Fibroblast of villous mesenchyme (primary cell): Measurements from ENCODE around the gene TMEM63B. TPM values are rescaled to one million over a fixed set of nuclear protein-coding genes. Genes with fewer than 3 reads are reported as not detected.
A peak's percentile ranks its signal among the peaks of the same experiment; 100 is the strongest.

Experiments used
- DNase-seq: peaks from one replicate; pipeline ENCODE4 v3.0.0-alpha.2; 2010; ENCODE audit warnings: low read depth
- H3K4me3 ChIP-seq: 2 replicates; pipeline ENCODE4 v1.5.1; 2011; ENCODE audit warnings: low read depth, mild to moderate bottlenecking, low read length
- CTCF ChIP-seq: IDR thresholded peaks from 2 replicates; pipeline ENCODE4 v1.5.1; 2012; ENCODE audit warnings: low read depth, mild to moderate bottlenecking, low read length; ENCODE audit not compliant: insufficient read depth
- total RNA-seq: library from RNA; depleted of rRNA; stranded (reverse); fragments of >200 nt; gene quantifications from 2 replicates; pipeline ENCODE4 v1.2.3, GENCODE V29; 2012

TMEM63B gene
- total RNA-seq, 1 donor, result 32.4 TPM

GRCh38 chr6:44110966-44111365 is 16.4 kb upstream of the TMEM63B start:
- no peak for DNase-seq
- H3K4me3 ChIP-seq, result no peak overlapping the region
- TF ChIP-seq CTCF, result no peak

DNA sequence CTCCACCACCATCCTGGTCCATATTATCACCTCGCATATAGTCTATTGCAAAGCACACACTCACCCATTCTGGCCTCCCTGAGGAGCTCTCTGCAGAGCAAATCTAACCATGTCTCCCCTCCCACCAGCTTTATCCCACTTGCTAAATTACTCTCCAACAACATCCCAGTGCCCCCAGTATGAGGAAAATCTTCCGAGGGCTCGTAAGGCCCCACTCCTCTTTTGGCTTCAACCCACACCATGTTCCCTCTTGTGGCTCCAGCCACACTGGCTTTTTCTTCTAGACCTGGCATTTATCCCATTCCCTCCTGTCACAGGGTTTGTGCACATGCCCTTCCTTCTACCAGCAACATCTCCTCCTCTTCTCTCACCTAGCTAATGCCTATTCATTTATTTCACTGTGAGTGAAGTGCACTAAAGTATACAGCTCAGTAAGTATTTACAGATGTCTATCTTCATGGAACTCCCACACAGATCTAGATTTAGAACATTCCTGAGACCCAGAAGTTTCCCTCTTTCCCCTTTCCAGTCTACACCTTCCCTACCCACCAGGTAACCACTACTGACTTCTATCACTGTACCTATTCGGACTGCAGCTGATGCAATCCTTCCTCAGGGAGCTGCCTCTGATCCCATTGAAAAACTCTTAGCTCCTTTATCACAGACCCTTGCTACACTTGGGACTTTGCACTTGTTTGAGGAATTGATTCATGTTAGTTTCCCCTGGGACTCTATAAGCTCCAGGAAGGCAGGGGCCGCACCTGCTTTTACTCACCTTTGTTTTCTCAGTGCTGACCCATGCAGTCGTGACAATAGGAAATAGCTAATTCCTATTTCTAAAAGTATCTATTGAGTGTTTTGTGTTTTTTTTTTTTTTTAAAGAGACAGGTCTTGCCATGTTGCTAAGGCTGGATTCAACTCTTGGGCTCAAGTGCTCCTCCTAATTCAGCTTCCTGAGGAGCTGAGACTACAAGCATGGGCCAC is 15.6 kb upstream of the TMEM63B start:
- no peak for DNase-seq
- no peak for TF ChIP-seq CTCF
- H3K4me3 ChIP-seq, result no peak overlapping the region

GRCh38 chr6:44113414-44113813 is 13.9 kb upstream of the TMEM63B start:
- no peak overlapping the region for H3K4me3 ChIP-seq
- peak; percentile 30 for TF ChIP-seq CTCF
- no peak for DNase-seq

- no peak overlapping the region for H3K4me3 ChIP-seq
- no peak for DNase-seq
- TF ChIP-seq CTCF, result no peak
Measured at GRCh38 chr6:44115866-44116265, 11.5 kb upstream of the TMEM63B start.

DNA sequence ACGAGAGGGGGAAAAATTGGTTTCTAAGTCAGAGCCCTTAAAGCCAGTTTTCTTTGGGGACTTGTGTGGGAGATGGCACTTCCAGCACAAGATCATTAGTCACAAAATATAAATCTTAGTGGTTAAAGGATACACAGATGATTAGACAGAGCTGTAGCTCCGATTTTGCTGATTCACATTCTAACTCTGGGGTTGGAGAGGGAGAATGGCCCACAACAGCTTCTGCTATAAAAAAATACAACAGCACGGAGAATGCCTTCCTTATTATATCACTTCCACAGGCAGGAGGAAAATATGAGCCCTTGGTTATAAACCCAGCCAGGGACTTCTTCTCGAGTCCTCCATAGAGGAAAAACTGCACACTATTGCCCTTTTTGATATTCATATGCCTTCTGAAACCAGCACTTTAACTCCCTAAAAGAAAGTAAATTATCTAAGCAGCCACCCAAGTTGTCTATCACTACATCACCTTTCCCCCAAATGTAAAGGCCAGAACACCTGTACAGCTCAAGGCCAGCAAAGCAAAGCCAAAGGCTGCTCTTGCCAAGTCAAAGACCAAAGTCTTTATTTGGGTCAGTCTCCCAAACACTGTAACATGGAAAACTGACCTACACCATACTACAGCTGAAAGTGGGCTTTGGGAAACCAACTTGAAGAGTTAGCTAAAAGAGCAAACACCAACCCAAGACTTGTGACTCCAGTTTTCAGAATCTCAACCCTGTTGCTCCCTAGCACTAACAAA is 10.5 kb upstream of the TMEM63B start:
- H3K4me3 ChIP-seq, result no peak overlapping the region
- no peak for TF ChIP-seq CTCF
- peak; percentile 78 for DNase-seq

- DNase-seq, result no peak
- TF ChIP-seq CTCF, result no peak
- no peak overlapping the region for H3K4me3 ChIP-seq
Measured at GRCh38 chr6:44117397-44118128, 9.8 kb upstream of the TMEM63B start.
